Measurements from ENCODE around the gene EDC4.

Gene EDC4

GRCh38 chr16:67847064-67847861 lies 25.6 kb upstream of the EDC4 start, which contains the start of gene CENPT:
Gene CENPT, minus strand, starts transcription at chr16:67847693. Its CDS starts 13,834 bp downstream, at chr16:67833859.
- ATAC-seq (ENCODE audit: low read depth) (peak; percentile 51), DNase-seq (ENCODE audit: low spot score) (no peak)
- H3K36me3 ChIP-seq (ENCODE audit: low read depth) = peaks cover 32% of the 10 kb centered on the region
- H3K9me3 ChIP-seq (ENCODE audit: severe bottlenecking) = no peaks in the 10 kb centered on the region
- peak within 1 kb of the TSS; percentile 97 for H3K4me3 ChIP-seq (ENCODE audit: severe bottlenecking)
- no peak for TF ChIP-seq CTCF (IDR thresholded peaks at IDR 0.05; ENCODE audit: poor library complexity, severe bottlenecking)
- H3K27ac ChIP-seq (ENCODE audit: poor library complexity, severe bottlenecking) = peak within 1 kb of the TSS; percentile 85
- H3K27me3 ChIP-seq (ENCODE audit: insufficient read depth, poor library complexity, severe bottlenecking) = no peaks in the 10 kb centered on the region
- peaks cover 18% of the 10 kb centered on the region for H3K4me1 ChIP-seq (ENCODE audit: insufficient read depth, poor library complexity, severe bottlenecking)

- TF ChIP-seq CTCF (IDR thresholded peaks at IDR 0.05; ENCODE audit: poor library complexity, severe bottlenecking) = no peak
- DNase-seq (ENCODE audit: low spot score) = no peak
- no peaks in the 10 kb centered on the region for H3K9me3 ChIP-seq (ENCODE audit: severe bottlenecking)
- peaks cover 18% of the 10 kb centered on the region for H3K4me1 ChIP-seq (ENCODE audit: insufficient read depth, poor library complexity, severe bottlenecking)
- peak overlapping the region; percentile 85 for H3K27ac ChIP-seq (ENCODE audit: poor library complexity, severe bottlenecking)
- peak overlapping the region; percentile 97 for H3K4me3 ChIP-seq (ENCODE audit: severe bottlenecking)
- no peak for ATAC-seq (ENCODE audit: low read depth)
- H3K27me3 ChIP-seq (ENCODE audit: insufficient read depth, poor library complexity, severe bottlenecking) = no peaks in the 10 kb centered on the region
- peaks cover 40% of the 10 kb centered on the region for H3K36me3 ChIP-seq (ENCODE audit: low read depth)
Measured at GRCh38 chr16:67848118-67848517, 24.7 kb upstream of the EDC4 start.

- H3K36me3 ChIP-seq (ENCODE audit: low read depth) = peaks cover 43% of the 10 kb centered on the region
- no peak for TF ChIP-seq CTCF (IDR thresholded peaks at IDR 0.05; ENCODE audit: poor library complexity, severe bottlenecking)
- H3K4me1 ChIP-seq (ENCODE audit: insufficient read depth, poor library complexity, severe bottlenecking) = peaks cover 18% of the 10 kb centered on the region
- DNase-seq (ENCODE audit: low spot score) (no peak), ATAC-seq (ENCODE audit: low read depth) (no peak)
- no peak overlapping the region for H3K27ac ChIP-seq (ENCODE audit: poor library complexity, severe bottlenecking)
- no peaks in the 10 kb centered on the region for H3K27me3 ChIP-seq (ENCODE audit: insufficient read depth, poor library complexity, severe bottlenecking)
- no peaks in the 10 kb centered on the region for H3K9me3 ChIP-seq (ENCODE audit: severe bottlenecking)
- no peak overlapping the region for H3K4me3 ChIP-seq (ENCODE audit: severe bottlenecking)
Measured at GRCh38 chr16:67853670-67854069, 19.2 kb upstream of the EDC4 start.

GRCh38 chr16:67855789-67856188 lies 17.1 kb upstream of the EDC4 start:
- Histone ChIP-seq H3K27ac (ENCODE audit: poor library complexity, severe bottlenecking) (no peak overlapping the region), H3K27me3 (ENCODE audit: insufficient read depth, poor library complexity, severe bottlenecking) (no peaks in the 10 kb centered on the region), H3K4me3 (ENCODE audit: severe bottlenecking) (no peak overlapping the region), H3K36me3 (ENCODE audit: low read depth) (peaks cover 41% of the 10 kb centered on the region), H3K4me1 (ENCODE audit: insufficient read depth, poor library complexity, severe bottlenecking) (peaks cover 26% of the 10 kb centered on the region), H3K9me3 (ENCODE audit: severe bottlenecking) (no peaks in the 10 kb centered on the region)
- DNase-seq (ENCODE audit: low spot score) (no peak), ATAC-seq (ENCODE audit: low read depth) (no peak)
- no peak for TF ChIP-seq CTCF (IDR thresholded peaks at IDR 0.05; ENCODE audit: poor library complexity, severe bottlenecking)

Measured in RWPE2 (cell line).